GM19099 (cell line): ENCODE data around the gene ZBTB25.

Experiments used
- POLR2A ChIP-seq: IDR thresholded peaks from 3 replicates; pipeline ENCODE4 v1.6.1; 2011; ENCODE audit warnings: low read depth; ENCODE audit not compliant: insufficient read length; ENCODE audit errors: extremely low read depth

ZBTB25 gene

DNA sequence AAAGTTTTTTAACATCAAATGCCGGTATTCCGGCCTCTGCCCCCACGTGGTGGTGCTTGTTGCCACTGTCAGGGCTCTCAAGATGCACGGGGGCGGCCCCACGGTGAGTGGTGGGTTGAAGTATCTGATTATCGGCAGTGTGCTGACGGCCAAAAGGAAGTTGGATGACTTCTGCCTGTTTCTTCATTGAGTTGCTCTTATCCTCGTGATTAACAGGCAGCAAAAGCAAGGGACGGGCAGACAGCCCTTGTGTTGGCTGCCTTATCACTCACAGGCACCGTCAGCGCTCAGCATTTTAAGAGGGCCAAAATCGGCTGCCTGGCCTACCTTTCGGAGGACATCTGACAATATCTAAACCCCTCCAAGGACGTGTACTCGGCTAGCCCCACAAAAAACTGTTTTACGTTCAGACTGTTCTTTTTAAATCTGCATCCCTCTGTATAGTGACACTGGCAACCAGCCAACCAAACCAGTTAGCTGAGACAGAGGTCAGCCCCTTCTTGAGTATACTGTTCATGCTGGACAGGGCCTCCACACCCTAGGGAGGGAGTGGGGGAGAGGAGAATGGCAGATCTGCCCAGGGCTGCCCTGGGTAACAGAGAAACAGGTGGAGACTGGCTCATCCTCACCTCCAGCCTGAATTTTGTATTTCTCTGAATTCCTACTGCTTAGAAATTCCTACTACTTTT is 61.2 kb downstream of the ZBTB25 start:
- no peak for TF ChIP-seq POLR2A

GRCh38 chr14:64440494-64440893 is 63.1 kb downstream of the ZBTB25 start:
- TF ChIP-seq POLR2A, result no peak

DNA sequence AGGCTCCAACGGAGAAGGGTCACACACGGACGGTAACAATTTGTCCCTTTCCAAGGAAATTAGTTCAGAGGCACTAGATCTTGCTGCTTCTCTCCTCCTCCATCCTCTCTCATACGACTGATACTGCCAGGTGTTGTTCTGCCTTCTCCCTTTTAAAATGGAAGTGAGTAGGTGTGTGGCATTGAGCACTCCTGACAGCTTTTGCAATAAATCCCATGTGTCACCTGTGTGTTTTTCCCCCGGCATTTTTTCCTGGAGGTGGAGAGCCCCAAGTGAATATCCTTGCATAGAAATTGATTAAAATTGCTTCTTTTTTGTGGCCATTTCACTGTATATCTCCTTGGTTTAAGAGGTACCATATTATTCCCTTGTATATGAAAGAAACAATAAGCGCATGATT is 64.5 kb downstream of the ZBTB25 start:
- TF ChIP-seq POLR2A, result no peak

GRCh38 chr14:64438181-64438841 is 65.3 kb downstream of the ZBTB25 start:
- no peak for TF ChIP-seq POLR2A

DNA sequence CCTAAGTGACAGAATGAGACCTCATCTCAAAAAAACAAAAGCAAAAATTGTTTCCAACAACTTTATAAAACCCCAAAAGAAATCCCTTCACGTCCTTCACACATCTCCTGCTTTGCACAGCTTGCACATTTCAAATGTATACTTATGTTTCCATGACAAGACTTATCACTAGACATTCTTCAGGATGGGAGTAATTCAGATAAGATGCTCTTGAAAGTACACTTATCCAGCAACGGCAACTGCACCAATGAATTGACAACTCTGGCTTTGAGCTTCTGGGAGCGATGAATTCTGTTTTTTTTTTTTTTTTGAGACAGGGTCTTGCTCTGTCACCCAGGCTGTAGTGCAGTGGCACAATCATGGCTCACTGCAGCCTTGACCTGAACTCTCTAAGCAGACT is 69.1 kb downstream of the ZBTB25 start:
- TF ChIP-seq POLR2A, result no peak

GRCh38 chr14:64423987-64424386 is 79.7 kb downstream of the ZBTB25 start:
- TF ChIP-seq POLR2A, result no peak

DNA sequence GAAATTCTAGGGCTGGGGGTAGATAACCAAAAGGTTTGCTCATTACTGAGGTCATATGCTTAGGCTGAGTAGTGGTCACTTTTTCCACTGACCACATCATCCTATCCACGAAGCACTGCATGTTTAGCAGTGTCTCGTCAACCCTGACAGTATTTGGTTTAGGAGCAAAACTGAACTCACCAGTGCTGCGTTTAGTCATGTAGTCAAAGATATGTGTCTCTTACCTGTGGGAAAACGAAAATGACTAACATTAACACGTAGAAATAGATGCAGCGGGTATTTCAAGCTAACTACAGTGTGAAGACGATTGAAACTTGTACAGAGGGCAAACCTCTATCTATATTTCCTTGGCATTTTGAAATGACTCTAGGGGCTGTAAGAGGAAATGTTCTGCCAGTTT is 80.9 kb downstream of the ZBTB25 start:
- TF ChIP-seq POLR2A, result no peak

GRCh38 chr14:64422005-64422404 is 81.6 kb downstream of the ZBTB25 start:
- no peak for TF ChIP-seq POLR2A

DNA sequence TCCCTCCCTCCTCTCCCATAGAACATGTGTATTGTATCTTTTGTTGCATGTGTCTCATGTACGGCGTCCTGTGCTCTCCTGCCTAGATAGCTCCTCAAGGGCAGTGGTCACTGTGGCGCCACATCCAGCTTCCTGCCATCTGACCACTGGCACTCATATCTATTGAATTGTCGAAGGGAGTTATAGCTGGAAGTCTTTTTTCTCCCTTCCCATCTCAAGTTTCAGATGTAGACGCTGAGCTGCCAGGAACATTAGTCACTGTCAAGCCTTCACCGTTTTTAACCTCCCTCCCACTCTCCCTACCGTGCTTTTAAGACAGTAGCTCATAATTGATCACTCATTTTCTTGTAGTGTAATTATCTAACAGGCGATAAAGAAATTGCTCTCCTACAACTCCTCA is 82.5 kb downstream of the ZBTB25 start:
- TF ChIP-seq POLR2A, result no peak

GRCh38 chr14:64419003-64419402 is 84.6 kb downstream of the ZBTB25 start:
- TF ChIP-seq POLR2A, result no peak

GRCh38 chr14:64417771-64418125 is 85.9 kb downstream of the ZBTB25 start:
- no peak for TF ChIP-seq POLR2A

- no peak for TF ChIP-seq POLR2A
These were observed 86.4 kb downstream of the ZBTB25 start for GRCh38 chr14:64417055-64417770.

- no peak for TF ChIP-seq POLR2A
These were observed 87.2 kb downstream of the ZBTB25 start for GRCh38 chr14:64416348-64416932.

GRCh38 chr14:64412237-64412636 is 91.4 kb downstream of the ZBTB25 start:
- no peak for TF ChIP-seq POLR2A

DNA sequence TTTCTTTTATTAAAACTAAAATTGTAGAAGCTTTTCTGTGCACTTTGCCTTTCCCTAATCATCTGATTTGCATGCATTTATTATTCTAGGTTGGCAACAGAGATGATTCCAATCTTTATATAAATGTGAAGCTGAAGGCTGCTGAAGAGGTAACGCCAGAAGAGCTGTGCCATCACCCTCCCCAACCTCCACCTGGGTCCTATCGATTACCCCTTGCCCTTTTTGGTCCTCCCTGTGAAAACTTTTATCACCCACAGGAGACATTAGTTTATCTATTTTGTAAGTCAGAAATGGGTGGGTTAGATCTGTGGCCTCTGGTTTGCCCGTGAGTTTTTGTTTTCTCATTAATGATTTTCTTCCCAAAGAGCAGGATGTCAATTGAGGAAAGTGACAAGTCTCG is 92.6 kb downstream of the ZBTB25 start:
- TF ChIP-seq POLR2A, result no peak
